Upper lobe of left lung (tissue), 4 donors: ENCODE measurements around the gene PRAMEF5.
"Not testable (repeated sequence)": the region's sequence is repeated elsewhere in the genome, so short reads cannot be mapped to it uniquely, and the experiment has no call there.

ENCODE experiments used
- EP300 ChIP-seq, 4 donors: sonication (generic); formaldehyde crosslinking; IDR thresholded peaks; one replicate each; pipeline ENCODE4 v1.5.1; 2017; ENCODE audit warnings: antibody characterized with exemption in 4 of 4, control low read depth in 2 of 4
- POLR2A ChIP-seq, 4 donors: fragments of 450-650 bp; IDR thresholded peaks; one replicate each; pipeline ENCODE4 v1.5.1; 2016 to 2017; ENCODE audit warnings: antibody characterized with exemption in 4 of 4, mild to moderate bottlenecking in 2 of 4
- POLR2AphosphoS5 ChIP-seq, 2 donors: sonication (generic); formaldehyde crosslinking; IDR thresholded peaks; one replicate each; pipeline ENCODE4 v1.5.1; 2017; ENCODE audit warnings: antibody characterized with exemption in 2 of 2
- TF ChIP-seq, protein P1 (sequence below), 6 experiments: fragments of 450-650 bp in 4 of 6; fragments of 200-600 bp in 2 of 6; sonication (generic) in 2 of 6; IDR thresholded peaks; one replicate each; pipeline ENCODE4 v1.5.1; 2016 to 2019; ENCODE audit warnings: antibody characterized with exemption in 6 of 6

DNA sequence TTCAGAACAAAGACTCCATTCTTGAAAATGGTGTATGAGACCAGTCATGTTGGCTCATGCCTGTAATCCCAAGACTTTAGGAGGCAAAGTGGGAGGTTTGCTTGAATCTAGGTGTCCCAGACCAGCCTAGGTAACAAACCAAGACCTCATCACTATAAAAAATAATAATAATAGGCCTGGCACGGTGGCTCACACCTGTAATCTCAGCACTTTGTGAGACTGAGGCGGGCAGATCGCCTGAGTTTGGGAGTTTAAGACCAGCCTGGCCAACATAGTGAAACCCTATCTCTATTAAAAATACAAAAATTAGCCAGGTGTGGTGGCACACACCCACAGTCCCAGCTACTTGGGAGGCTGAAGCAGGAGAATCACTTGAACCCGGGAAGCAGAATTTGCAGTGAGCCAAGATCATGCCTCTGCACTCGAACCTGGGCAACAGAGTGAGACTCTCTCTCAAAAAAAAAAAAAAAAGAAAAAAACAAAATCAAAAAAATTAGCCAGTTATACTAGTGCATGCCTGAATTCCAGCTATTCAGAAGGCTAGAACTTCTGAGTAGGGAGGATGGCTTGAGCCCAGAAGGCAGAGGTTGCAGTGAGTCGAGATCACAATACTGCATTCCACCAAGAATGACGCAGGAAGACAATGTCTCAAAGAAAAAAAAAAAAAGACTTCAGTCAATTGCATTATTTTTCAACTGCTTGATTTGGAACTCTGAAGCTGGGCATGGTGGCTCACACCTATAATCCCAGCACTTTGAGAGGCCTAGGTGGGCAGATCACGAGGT is 26.5 kb upstream of the PRAMEF5 start:
- TF ChIP-seq, protein P1, sequence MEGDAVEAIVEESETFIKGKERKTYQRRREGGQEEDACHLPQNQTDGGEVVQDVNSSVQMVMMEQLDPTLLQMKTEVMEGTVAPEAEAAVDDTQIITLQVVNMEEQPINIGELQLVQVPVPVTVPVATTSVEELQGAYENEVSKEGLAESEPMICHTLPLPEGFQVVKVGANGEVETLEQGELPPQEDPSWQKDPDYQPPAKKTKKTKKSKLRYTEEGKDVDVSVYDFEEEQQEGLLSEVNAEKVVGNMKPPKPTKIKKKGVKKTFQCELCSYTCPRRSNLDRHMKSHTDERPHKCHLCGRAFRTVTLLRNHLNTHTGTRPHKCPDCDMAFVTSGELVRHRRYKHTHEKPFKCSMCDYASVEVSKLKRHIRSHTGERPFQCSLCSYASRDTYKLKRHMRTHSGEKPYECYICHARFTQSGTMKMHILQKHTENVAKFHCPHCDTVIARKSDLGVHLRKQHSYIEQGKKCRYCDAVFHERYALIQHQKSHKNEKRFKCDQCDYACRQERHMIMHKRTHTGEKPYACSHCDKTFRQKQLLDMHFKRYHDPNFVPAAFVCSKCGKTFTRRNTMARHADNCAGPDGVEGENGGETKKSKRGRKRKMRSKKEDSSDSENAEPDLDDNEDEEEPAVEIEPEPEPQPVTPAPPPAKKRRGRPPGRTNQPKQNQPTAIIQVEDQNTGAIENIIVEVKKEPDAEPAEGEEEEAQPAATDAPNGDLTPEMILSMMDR (IDR thresholded peaks at IDR 0.05), result not testable (repeated sequence)
- TF ChIP-seq POLR2A, POLR2AphosphoS5, EP300 (IDR thresholded peaks at IDR 0.05): not testable (repeated sequence)
